ENCODE measurements around the gene CCDC90B. TPM values are rescaled to one million over a fixed set of nuclear protein-coding genes. Genes with fewer than 3 reads are reported as not detected.

The CCDC90B gene
- total and polyA plus RNA-seq, 2 donors from 2014 or later: 31.6 to 38.7 TPM

DNA sequence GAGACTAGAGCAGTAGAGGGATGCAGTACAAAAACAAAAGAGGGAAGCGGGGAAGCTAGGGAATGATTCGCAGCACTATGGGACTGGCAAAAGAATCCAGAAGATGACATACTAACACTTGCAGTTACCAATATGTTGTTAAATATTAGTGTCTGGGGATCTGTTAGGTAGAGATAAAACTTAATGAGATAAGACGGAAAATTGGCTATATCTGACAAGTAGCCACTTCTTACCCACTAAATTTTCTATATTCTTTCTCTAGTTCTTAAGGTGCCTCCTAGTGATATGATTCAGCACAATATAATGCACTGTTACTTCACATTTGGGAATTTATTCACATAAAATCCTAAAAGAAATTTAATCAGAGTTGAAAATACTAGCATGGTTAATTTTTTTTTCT is 30.8 kb downstream of the CCDC90B start:
- Histone ChIP-seq H3K36me3 (ENCODE audit: control insufficient read depth in 2 of 3, insufficient read depth in 3 of 3, low read length in 3 of 3) (peaks cover 0 to 9% (median 8%) of the 10 kb centered on the region in 3 donors), H3K27ac (ENCODE audit: low read depth in 2 of 2, low read length in 2 of 2) (no peak overlapping the region), H3K4me1 (ENCODE audit: control insufficient read depth in 2 of 3, insufficient read depth in 2 of 3, low read depth in 1 of 3, low read length in 3 of 3) (no peaks in the 10 kb centered on the region), H3K9ac (ENCODE audit: low read length in 3 of 3) (no peak overlapping the region), H3K4me3 (ENCODE audit: low read length in 3 of 3) (no peak overlapping the region), H3K27me3 (ENCODE audit: control insufficient read depth, insufficient read depth, low read length) (no peaks in the 10 kb centered on the region), H3K9me3 (ENCODE audit: control insufficient read depth in 2 of 3, insufficient read depth in 1 of 3, low read length in 3 of 3) (no peaks in the 10 kb centered on the region)
- FAIRE-seq: no peak
- intact Hi-C loops (cut with DNase I): no loop called here
- TF ChIP-seq, protein P1, sequence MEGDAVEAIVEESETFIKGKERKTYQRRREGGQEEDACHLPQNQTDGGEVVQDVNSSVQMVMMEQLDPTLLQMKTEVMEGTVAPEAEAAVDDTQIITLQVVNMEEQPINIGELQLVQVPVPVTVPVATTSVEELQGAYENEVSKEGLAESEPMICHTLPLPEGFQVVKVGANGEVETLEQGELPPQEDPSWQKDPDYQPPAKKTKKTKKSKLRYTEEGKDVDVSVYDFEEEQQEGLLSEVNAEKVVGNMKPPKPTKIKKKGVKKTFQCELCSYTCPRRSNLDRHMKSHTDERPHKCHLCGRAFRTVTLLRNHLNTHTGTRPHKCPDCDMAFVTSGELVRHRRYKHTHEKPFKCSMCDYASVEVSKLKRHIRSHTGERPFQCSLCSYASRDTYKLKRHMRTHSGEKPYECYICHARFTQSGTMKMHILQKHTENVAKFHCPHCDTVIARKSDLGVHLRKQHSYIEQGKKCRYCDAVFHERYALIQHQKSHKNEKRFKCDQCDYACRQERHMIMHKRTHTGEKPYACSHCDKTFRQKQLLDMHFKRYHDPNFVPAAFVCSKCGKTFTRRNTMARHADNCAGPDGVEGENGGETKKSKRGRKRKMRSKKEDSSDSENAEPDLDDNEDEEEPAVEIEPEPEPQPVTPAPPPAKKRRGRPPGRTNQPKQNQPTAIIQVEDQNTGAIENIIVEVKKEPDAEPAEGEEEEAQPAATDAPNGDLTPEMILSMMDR (IDR thresholded peaks at IDR 0.05; ENCODE audit: borderline replicate concordance, extremely low read depth, insufficient read depth): no peak
- DNase-seq: no peak

DNA sequence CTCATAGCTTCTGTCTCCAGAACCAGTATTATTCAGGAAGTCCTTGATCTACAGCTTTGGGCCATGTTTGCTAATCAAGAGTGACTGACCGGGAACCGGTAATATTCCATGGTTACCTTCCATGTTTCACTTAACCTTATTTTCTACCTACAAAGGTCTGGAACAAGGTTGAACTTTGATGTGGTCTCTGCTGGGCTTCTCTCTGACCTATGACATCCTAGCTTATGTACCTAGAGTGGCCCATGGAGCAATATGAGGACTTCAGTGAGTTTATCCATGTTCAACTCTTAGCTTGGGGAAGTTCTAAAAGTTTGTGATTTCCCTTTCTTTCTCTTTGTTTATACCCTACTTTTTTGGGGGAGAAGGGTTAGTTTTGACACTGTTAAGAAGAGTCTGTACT is 33.2 kb downstream of the CCDC90B start:
- DNase-seq: no peak
- intact Hi-C loops (cut with DNase I): no loop called here
- Histone ChIP-seq H3K36me3 (ENCODE audit: control insufficient read depth in 2 of 3, insufficient read depth in 3 of 3, low read length in 3 of 3) (peaks cover 0 to 7% (median 4%) of the 10 kb centered on the region in 3 donors), H3K27me3 (ENCODE audit: control insufficient read depth, insufficient read depth, low read length) (no peaks in the 10 kb centered on the region), H3K4me1 (ENCODE audit: control insufficient read depth in 2 of 3, insufficient read depth in 2 of 3, low read depth in 1 of 3, low read length in 3 of 3) (no peaks in the 10 kb centered on the region), H3K4me3 (ENCODE audit: low read length in 3 of 3) (no peak overlapping the region), H3K27ac (ENCODE audit: low read depth in 2 of 2, low read length in 2 of 2) (no peak overlapping the region), H3K9ac (ENCODE audit: low read length in 3 of 3) (no peak overlapping the region), H3K9me3 (ENCODE audit: control insufficient read depth in 2 of 3, insufficient read depth in 1 of 3, low read length in 3 of 3) (no peaks in the 10 kb centered on the region)
- FAIRE-seq: no peak
- TF ChIP-seq, protein P1 (IDR thresholded peaks at IDR 0.05; ENCODE audit: borderline replicate concordance, extremely low read depth, insufficient read depth): no peak

DNA sequence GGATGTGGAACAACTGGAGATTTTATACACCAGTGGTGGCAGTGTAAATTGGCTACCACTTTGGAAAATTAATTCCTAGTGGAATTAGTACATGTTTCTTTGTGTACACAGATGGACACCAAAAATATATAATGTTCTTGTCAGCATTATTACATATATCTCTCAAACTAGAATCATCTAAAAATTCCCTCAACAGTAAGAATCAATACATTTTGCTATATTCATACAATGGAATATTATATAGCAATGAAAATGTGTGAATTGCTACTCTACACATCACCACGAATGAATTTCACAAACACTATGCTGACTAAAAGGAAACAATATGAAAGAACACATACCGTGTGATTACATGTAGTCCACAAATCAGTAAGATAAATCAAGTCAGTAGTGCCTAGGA is 33.9 kb downstream of the CCDC90B start:
- Histone ChIP-seq H3K9ac (ENCODE audit: low read length in 3 of 3) (no peak overlapping the region), H3K36me3 (ENCODE audit: control insufficient read depth in 2 of 3, insufficient read depth in 3 of 3, low read length in 3 of 3) (peaks cover 0 to 2% (median 0%) of the 10 kb centered on the region in 3 donors), H3K4me1 (ENCODE audit: control insufficient read depth in 2 of 3, insufficient read depth in 2 of 3, low read depth in 1 of 3, low read length in 3 of 3) (no peaks in the 10 kb centered on the region), H3K27me3 (ENCODE audit: control insufficient read depth, insufficient read depth, low read length) (no peaks in the 10 kb centered on the region), H3K4me3 (ENCODE audit: low read length in 3 of 3) (no peak overlapping the region), H3K9me3 (ENCODE audit: control insufficient read depth in 2 of 3, insufficient read depth in 1 of 3, low read length in 3 of 3) (no peaks in the 10 kb centered on the region), H3K27ac (ENCODE audit: low read depth in 2 of 2, low read length in 2 of 2) (no peak overlapping the region)
- TF ChIP-seq, protein P1 (IDR thresholded peaks at IDR 0.05; ENCODE audit: borderline replicate concordance, extremely low read depth, insufficient read depth): no peak
- no peak for FAIRE-seq
- DNase-seq: no peak
- intact Hi-C loops (cut with DNase I): no loop called here

DNA sequence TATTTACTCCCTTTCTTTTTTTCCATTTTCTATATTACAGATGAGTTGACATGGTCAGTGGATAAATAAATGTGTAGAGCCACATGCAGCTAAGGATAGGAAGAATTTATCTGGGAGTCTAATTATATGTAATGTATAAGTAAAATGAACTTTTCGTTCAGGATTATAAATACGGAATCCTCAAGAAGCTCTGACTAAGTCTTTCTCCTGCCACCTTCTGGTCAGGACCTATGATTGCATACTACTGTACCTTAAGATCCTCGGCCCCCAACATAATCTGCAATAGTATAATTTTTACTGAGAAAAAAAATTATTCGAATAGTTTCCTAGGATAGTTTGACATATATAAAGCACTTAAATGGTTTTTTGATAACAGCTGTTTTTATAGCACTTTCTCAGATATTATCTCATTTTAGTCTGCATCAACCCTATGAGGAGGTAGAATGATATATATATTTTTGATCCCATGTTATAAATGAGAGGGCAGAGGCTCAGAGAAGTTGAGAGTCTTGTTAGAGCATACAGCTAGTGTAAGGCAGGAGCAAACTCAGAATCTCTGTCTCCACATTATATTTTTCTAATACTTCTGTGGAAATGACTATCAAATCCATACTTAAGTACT is 36.1 kb downstream of the CCDC90B start:
- TF ChIP-seq, protein P1 (IDR thresholded peaks at IDR 0.05; ENCODE audit: borderline replicate concordance, extremely low read depth, insufficient read depth): peak; percentile 52
- Histone ChIP-seq H3K27me3 (ENCODE audit: control insufficient read depth, insufficient read depth, low read length) (no peaks in the 10 kb centered on the region), H3K9ac (ENCODE audit: low read length in 3 of 3) (no peak overlapping the region), H3K27ac (ENCODE audit: low read depth in 2 of 2, low read length in 2 of 2) (no peak overlapping the region), H3K9me3 (ENCODE audit: control insufficient read depth in 2 of 3, insufficient read depth in 1 of 3, low read length in 3 of 3) (no peaks in the 10 kb centered on the region), H3K4me1 (ENCODE audit: control insufficient read depth in 2 of 3, insufficient read depth in 2 of 3, low read depth in 1 of 3, low read length in 3 of 3) (no peaks in the 10 kb centered on the region), H3K36me3 (ENCODE audit: control insufficient read depth in 2 of 3, insufficient read depth in 3 of 3, low read length in 3 of 3) (peaks cover 0 to 3% (median 2%) of the 10 kb centered on the region in 3 donors), H3K4me3 (ENCODE audit: low read length in 3 of 3) (no peak overlapping the region)
- FAIRE-seq: peak; percentile 70
- intact Hi-C loops (cut with DNase I): no loop called here
- peak in 2 of 5 donors; percentile 33 to 67 for DNase-seq
